ENCODE measurements around the gene IL2RG. TPM values are rescaled to one million over a fixed set of nuclear protein-coding genes. Genes with fewer than 3 reads are reported as not detected.

The IL2RG gene
- total and polyA plus RNA-seq, 2 donors (not counting 1 experiment from before 2014, with no cell fraction given), result 297 to 419 TPM

GRCh38 chrX:71068044-71068918 lies 43.1 kb downstream of the IL2RG start, which contains the start of gene SNX12:
Gene SNX12, minus strand, starts transcription at chrX:71068334. Its CDS starts 28 bp downstream, at chrX:71068306.
- Histone ChIP-seq H3K79me2 (ENCODE audit: control insufficient read depth, insufficient read depth, low read length) (peaks cover 23% of the 10 kb centered on the region), H4K20me1 (ENCODE audit: control insufficient read depth, insufficient read depth, low read length, poor library complexity, severe bottlenecking) (no peaks in the 10 kb centered on the region), H3K36me3 (replicated peaks in 1 of 2; ENCODE audit: control extremely low read depth in 1 of 2, control insufficient read depth in 1 of 2, extremely low read depth in 1 of 2, insufficient read depth in 2 of 2, low read length in 1 of 2) (no peaks in the 10 kb centered on the region), H3K4me2 (replicated peaks; ENCODE audit: low read depth, low read length, poor library complexity, severe bottlenecking) (peak within 1 kb of the TSS; percentile 74), H3K4me3 (ENCODE audit: control extremely low read depth in 1 of 5, extremely low read depth in 1 of 5, insufficient read depth in 1 of 5, low read depth in 2 of 5, low read length in 4 of 5) (peak within 1 kb of the TSS; percentile 74 to 79 (median 76)), H3K27ac (ENCODE audit: low read length in 2 of 2) (peak within 1 kb of the TSS; percentile 74 to 85), H3K9me3 (ENCODE audit: control extremely low read depth in 1 of 3, control insufficient read depth in 2 of 3, insufficient read depth in 1 of 3, low read length in 2 of 3) (no peaks in the 10 kb centered on the region), H3K27me3 (replicated peaks in 1 of 4; ENCODE audit: control extremely low read depth in 1 of 4, control insufficient read depth in 3 of 4, insufficient read depth in 4 of 4, low read length in 3 of 4) (no peaks in the 10 kb centered on the region), H3K9ac (ENCODE audit: low read length) (peak within 1 kb of the TSS; percentile 68), H2AFZ (ENCODE audit: insufficient read depth, low read depth, low read length, poor library complexity, severe bottlenecking) (peak within 1 kb of the TSS; percentile 89), H3K4me1 (ENCODE audit: control insufficient read depth in 2 of 2, insufficient read depth in 2 of 2, low read length in 2 of 2) (peaks cover 0 to 12% of the 10 kb centered on the region in 2 donors)
- TF ChIP-seq EZH2 (IDR thresholded peaks at IDR 0.05; ENCODE audit: borderline replicate concordance, insufficient read depth, low read depth, low read length, poor library complexity, severe bottlenecking), result no peak
- TF ChIP-seq, protein P1, sequence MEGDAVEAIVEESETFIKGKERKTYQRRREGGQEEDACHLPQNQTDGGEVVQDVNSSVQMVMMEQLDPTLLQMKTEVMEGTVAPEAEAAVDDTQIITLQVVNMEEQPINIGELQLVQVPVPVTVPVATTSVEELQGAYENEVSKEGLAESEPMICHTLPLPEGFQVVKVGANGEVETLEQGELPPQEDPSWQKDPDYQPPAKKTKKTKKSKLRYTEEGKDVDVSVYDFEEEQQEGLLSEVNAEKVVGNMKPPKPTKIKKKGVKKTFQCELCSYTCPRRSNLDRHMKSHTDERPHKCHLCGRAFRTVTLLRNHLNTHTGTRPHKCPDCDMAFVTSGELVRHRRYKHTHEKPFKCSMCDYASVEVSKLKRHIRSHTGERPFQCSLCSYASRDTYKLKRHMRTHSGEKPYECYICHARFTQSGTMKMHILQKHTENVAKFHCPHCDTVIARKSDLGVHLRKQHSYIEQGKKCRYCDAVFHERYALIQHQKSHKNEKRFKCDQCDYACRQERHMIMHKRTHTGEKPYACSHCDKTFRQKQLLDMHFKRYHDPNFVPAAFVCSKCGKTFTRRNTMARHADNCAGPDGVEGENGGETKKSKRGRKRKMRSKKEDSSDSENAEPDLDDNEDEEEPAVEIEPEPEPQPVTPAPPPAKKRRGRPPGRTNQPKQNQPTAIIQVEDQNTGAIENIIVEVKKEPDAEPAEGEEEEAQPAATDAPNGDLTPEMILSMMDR (IDR thresholded peaks at IDR 0.05), result no peak
- CTCF ChIA-PET, result interaction anchor here (1.1 kb wide), 1 partner anchor 113 kb away, joined by 4 read pairs; no protein-coding TSS in a partner anchor
- H3K27me3 Mint-ChIP-seq, result no peaks in the 10 kb centered on the region
- peak within 1 kb of the TSS; percentile 96 for H3K27ac Mint-ChIP-seq
- WGBS (ENCODE audit: insufficient coverage), result 3% methylated on average over 32 of the region's 73 CpGs
- intact Hi-C loops (cut with micrococcal nuclease), result loop anchor here (1.0 to 10.0 kb wide), 7 partner anchors 27 to 613 kb away; partner anchors contain the start of genes FOXO4, NONO and ZMYM3
- H3K4me1 Mint-ChIP-seq, result peaks cover 17% of the 10 kb centered on the region
- POLR2A ChIA-PET, result interaction anchor here (0.6 to 1.4 kb wide), 4 partner anchors 13 to 136 kb away, joined by 3 to 13 read pairs (median 5); no protein-coding TSS in a partner anchor
- H3K9me3 Mint-ChIP-seq (ENCODE audit: insufficient read depth), result no peaks in the 10 kb centered on the region
- DNase-seq (peak; percentile 93), ATAC-seq (ENCODE audit: low read depth) (peak; percentile 93)
- peak within 1 kb of the TSS; percentile 96 for H3K4me3 Mint-ChIP-seq

All from B cell (primary cell).